ENCODE results near the gene TRPV4.

Gene TRPV4

DNA sequence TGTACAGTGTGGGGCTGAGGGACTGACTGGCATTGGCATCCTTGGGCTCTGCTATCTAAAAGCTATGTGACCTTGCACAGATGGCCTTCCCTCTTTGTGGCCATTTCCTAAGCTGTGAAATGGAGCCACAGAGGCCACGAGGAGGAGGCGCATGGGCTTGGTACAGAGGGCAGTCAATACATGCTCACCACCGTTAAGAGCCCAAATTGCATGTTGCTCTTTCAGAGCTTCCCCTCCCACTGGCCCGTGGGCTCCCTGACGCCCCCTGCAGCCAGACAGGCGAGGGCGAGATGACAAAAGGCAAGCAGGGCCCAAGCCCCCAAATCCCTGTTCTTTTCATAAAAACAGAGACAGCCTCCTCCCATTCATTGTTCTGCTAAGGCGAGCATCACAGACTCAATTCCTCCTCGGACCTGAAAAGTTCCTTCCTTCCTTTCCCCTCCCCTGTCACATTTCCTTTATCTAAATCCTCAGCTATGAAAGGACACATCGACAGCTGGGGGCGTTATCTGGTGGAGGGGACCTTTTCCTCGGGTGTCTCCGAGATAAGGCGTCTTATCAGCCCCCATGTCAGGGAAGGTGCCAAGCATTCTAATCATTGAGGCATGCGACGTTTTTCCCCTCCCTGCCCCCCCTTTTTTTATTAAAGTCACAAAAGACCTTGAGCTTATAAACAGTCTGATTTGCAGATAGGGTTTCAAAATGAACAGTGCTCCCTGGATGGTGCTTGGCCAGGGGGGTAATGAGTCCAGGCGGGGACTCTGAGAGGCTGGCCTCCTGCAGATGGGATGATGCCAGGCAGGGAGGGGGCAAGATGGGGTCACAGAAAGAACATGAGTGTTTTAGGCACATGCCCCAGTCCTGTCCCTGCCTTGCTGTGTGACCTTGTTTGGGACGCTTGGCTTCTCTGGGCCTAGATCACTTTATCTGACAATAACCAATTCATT lies 93.2 kb downstream of the TRPV4 start:
- DNase-seq (ENCODE audit: low read depth in 2 of 2) = no peak

GRCh38 chr12:109738878-109739665 lies 94.1 kb downstream of the TRPV4 start:
- no peak for DNase-seq (ENCODE audit: low read depth in 2 of 2)

DNA sequence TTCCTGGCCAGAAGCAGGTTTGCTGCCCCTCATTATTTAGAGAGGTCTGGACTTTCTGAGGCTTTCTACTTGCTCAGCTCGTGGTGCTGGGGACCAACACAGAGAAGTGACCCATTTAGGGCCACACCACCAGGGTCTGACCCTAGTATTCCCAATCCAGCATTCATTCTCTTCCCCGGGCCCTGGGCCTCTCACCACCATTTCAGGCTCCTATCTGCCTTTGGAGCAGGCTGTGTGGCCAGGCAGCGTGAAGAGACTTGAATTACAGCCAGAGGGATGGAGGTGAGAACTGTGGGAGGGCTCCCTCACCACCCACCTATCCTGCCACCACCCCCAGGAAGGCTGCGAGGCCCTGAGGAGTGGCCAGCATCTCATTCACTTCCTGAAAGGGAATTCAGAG lies 95.0 kb downstream of the TRPV4 start:
- no peak for DNase-seq (ENCODE audit: low read depth in 2 of 2)

DNA sequence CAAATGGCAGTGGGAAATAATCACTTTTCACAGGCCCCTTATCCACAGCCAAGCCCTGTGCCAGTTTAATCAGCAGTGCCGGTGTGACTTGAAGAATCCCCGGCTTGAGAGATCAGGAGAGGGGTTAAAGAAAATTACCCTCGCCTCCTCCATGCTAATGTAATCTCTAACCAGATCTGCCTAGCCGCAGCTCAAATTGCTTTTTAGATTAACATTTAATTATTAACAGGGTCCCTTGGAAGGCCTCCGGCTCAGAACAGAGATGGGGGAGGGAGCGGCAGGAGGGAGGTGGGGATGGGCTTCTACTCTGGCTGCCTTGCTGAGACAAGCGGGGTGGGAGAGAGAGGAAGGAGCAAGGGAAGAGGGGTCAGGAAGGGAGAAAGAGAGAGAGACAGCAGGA lies 95.6 kb downstream of the TRPV4 start:
- DNase-seq (ENCODE audit: low read depth in 2 of 2) = no peak

GRCh38 chr12:109737126-109737525 lies 96.1 kb downstream of the TRPV4 start:
- DNase-seq (ENCODE audit: low read depth in 2 of 2) = no peak

- DNase-seq (ENCODE audit: low read depth in 2 of 2) = no peak
These were observed 96.6 kb downstream of the TRPV4 start for GRCh38 chr12:109736552-109737108.

DNA sequence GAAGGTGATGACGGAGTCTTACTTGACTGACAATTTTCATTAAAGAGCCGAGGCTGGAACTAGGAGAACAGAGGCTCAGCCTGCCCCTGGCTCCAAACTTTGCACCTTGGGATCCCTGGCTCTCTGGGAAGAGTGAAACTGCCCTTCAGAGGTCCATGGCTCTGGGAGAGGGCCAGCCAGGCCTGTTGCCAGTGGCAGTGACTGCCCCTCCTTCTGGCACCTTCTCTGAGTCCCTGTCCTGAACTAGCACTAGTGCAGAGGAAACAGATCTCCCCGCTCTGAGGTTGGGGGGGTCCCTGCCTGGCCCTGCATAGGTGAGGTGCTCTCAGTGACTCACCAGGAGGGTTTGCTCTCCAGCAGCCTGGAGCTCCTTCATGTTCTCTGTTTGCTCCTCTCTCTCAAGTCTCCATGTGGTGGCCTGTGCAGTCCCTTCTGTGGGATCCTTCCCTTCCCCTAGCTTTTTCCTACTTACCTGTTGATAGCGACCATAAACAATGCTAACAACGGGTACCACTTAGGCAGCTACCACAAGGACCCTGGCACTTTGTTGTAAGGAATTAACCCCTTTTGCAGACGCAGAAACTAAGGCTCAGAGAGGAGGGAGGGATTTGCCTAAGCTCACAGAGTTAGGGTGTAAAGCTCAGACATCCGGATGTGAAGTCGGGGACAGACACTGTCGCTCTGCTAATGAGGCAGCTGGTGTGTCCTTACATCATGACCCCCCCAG lies 97.2 kb downstream of the TRPV4 start:
- DNase-seq (ENCODE audit: low read depth in 2 of 2) = no peak

GRCh38 chr12:109735051-109735521 lies 98.1 kb downstream of the TRPV4 start:
- no peak for DNase-seq (ENCODE audit: low read depth in 2 of 2)

DNA sequence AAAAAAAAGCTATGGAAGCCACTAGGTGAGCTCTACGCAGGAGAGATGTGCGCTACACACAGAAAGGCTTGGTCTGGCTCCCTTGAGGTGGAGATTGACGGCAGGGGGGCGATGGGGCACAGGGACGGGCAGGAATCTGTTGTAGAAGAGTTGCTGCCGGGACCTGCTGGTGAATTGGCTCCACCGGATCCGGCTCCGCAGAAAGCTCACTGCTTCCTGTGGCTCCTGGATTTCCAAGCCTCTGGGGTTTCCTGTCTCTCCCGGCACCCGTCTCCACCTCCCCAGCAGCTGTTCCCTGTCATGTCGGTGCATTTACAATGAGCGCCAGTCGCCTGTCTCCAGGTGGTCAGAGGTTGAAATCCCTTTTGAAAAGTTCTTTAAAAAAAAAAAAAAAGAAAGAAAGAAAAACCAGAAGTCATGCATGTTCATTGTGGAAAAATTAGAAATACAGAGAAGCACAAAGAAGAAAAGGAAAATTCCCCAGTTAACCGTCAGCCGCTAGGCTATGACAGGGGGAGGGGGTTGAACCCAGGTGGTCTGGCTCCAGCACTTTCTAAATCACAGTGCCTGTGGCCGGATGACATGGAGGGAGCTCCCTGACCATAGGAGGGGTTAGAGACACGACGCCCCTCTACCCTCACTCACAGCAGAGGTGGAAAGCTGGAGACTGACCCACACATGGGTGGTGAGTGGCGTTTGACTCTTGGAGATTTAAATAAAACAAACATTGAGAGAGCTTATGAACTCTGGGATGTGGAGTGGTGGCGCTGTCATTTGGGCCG lies 98.8 kb downstream of the TRPV4 start:
- no peak for DNase-seq (ENCODE audit: low read depth in 2 of 2)

Data from stimulated activated CD8-positive, alpha-beta memory T cell treated with anti-CD3 and anti-CD28 coated beads, Interleukin-2, amount 100 ng/mL, for 1 hour (primary cell).